Hepatocyte (in vitro differentiated cells): ENCODE results near the gene TACC2. TPM values are rescaled to one million over a fixed set of nuclear protein-coding genes. Genes with fewer than 3 reads are reported as not detected.
"Not testable (repeated sequence)": the region's sequence is repeated elsewhere in the genome, so short reads cannot be mapped to it uniquely, and the experiment has no call there.

Source experiments
- DNase-seq: peaks from one replicate; pipeline ENCODE4 v3.0.0-alpha.2; 2016; ENCODE audit warnings: low spot score
- H2AFZ ChIP-seq: fragments of 200-600 bp; sonication (generic); 2 replicates; pipeline ENCODE4 v1.6.0; 2016; ENCODE audit warnings: antibody characterized with exemption, mild to moderate bottlenecking
- H3K27ac ChIP-seq: fragments of 200-600 bp; sonication (generic); 2 replicates; pipeline ENCODE4 v1.5.1; 2016; ENCODE audit warnings: mild to moderate bottlenecking
- H3K27me3 ChIP-seq: fragments of 200-600 bp; sonication (generic); 2 replicates; pipeline ENCODE4 v1.6.1; 2016
- H3K36me3 ChIP-seq: fragments of 200-600 bp; sonication (generic); replicated peaks from 2 replicates; pipeline ENCODE4 v1.5.1; 2016; ENCODE audit warnings: low read depth; ENCODE audit not compliant: insufficient read depth
- H3K4me1 ChIP-seq: fragments of 200-600 bp; sonication (generic); 2 replicates; pipeline ENCODE4 v1.5.1; 2016; ENCODE audit warnings: mild to moderate bottlenecking, moderate library complexity; ENCODE audit not compliant: insufficient read depth
- H3K4me2 ChIP-seq: fragments of 200-600 bp; sonication (generic); 2 replicates; pipeline ENCODE4 v1.6.0; 2016
- H3K4me3 ChIP-seq: fragments of 200-600 bp; sonication (generic); 2 replicates; pipeline ENCODE4 v1.5.1; 2016; ENCODE audit warnings: mild to moderate bottlenecking
- H3K79me2 ChIP-seq: fragments of 200-600 bp; sonication (generic); 2 replicates; pipeline ENCODE4 v1.6.0; 2017; ENCODE audit warnings: mild to moderate bottlenecking
- H3K9me2 ChIP-seq: fragments of 200-600 bp; sonication (generic); replicated peaks from 2 replicates; pipeline ENCODE4 v1.6.0; 2017; ENCODE audit warnings: mild to moderate bottlenecking; ENCODE audit not compliant: insufficient read depth
- H3K9me3 ChIP-seq: fragments of 200-600 bp; sonication (generic); 2 replicates; pipeline ENCODE4 v1.5.1; 2016; ENCODE audit warnings: low read depth, mild to moderate bottlenecking
- H4K20me1 ChIP-seq: fragments of 200-600 bp; sonication (generic); 2 replicates; pipeline ENCODE4 v1.6.0; 2016; ENCODE audit warnings: mild to moderate bottlenecking; ENCODE audit not compliant: insufficient read depth, poor library complexity, severe bottlenecking
- CTCF ChIP-seq: fragments of 200-600 bp; sonication (generic); IDR thresholded peaks from 2 replicates; pipeline ENCODE4 v1.5.1; 2016; ENCODE audit warnings: antibody characterized with exemption, mild to moderate bottlenecking; ENCODE audit not compliant: poor library complexity
- EZH2 ChIP-seq: fragments of 200-600 bp; sonication (generic); IDR thresholded peaks from 2 replicates; pipeline ENCODE4 v1.6.1; 2016; ENCODE audit warnings: antibody characterized with exemption, mild to moderate bottlenecking, borderline replicate concordance
- EZH2phosphoT487 ChIP-seq: fragments of 200-600 bp; sonication (generic); IDR thresholded peaks from one replicate; pipeline ENCODE4 v1.6.1; 2018; ENCODE audit warnings: antibody characterized with exemption, mild to moderate bottlenecking, low read depth, moderate library complexity; ENCODE audit not compliant: unreplicated experiment, severe bottlenecking
- WGBS: methylation state at CpG from one replicate; pipeline ENCODE4 v1.1.6; 2016; ENCODE audit warnings: low lambda C conversion rate; ENCODE audit errors: missing lambda C conversion rate; 5-methylcytosine and 5-hydroxymethylcytosine counted together
- polyA plus RNA-seq: library from polyadenylated mRNA; unstranded; fragments of >200 nt; fragmentation: Nextera tagmentation; extraction: Ambion mirVana; gene quantifications from 2 replicates; pipeline ENCODE4 v1.2.1, GENCODE V29; 2016
- total RNA-seq: library from RNA; depleted of rRNA; stranded (reverse); fragments of >200 nt; gene quantifications from 2 replicates; pipeline ENCODE4 v1.2.3, GENCODE V29; 2014

The TACC2 gene
- total and polyA plus RNA-seq, 2 experiments from 2014 or later = 20.0 to 34.6 TPM

- no peaks in the 10 kb centered on the region for H4K20me1 ChIP-seq
- no peaks in the 10 kb centered on the region for H3K9me2 ChIP-seq
- H3K4me3 ChIP-seq = no peak overlapping the region
- H3K79me2 ChIP-seq = no peaks in the 10 kb centered on the region
- H2AFZ ChIP-seq = no peak overlapping the region
- H3K27ac ChIP-seq = no peak overlapping the region
- no peaks in the 10 kb centered on the region for H3K27me3 ChIP-seq
- H3K9me3 ChIP-seq = no peaks in the 10 kb centered on the region
- H3K36me3 ChIP-seq = peaks cover 3% of the 10 kb centered on the region
- TF ChIP-seq CTCF (no peak), EZH2 (no peak), EZH2phosphoT487 (no peak)
- 87% methylated on average over 9 of the region's 9 CpGs for WGBS
- no peak overlapping the region for H3K4me2 ChIP-seq
- no peaks in the 10 kb centered on the region for H3K4me1 ChIP-seq
- DNase-seq = no peak
Observed at GRCh38 chr10:122199070-122199469, 210.1 kb downstream of the TACC2 start.

GRCh38 chr10:122199689-122200088 lies 210.7 kb downstream of the TACC2 start:
- no peak overlapping the region for H3K4me2 ChIP-seq
- DNase-seq = no peak
- H2AFZ ChIP-seq = no peak overlapping the region
- H3K9me3 ChIP-seq = no peaks in the 10 kb centered on the region
- no peak overlapping the region for H3K27ac ChIP-seq
- WGBS = 95% methylated on average over 6 of the region's 6 CpGs
- H3K4me1 ChIP-seq = no peaks in the 10 kb centered on the region
- H4K20me1 ChIP-seq = no peaks in the 10 kb centered on the region
- no peaks in the 10 kb centered on the region for H3K27me3 ChIP-seq
- TF ChIP-seq EZH2phosphoT487 (no peak), CTCF (no peak), EZH2 (no peak)
- H3K9me2 ChIP-seq = no peaks in the 10 kb centered on the region
- no peaks in the 10 kb centered on the region for H3K79me2 ChIP-seq
- H3K4me3 ChIP-seq = no peak overlapping the region
- peaks cover 3% of the 10 kb centered on the region for H3K36me3 ChIP-seq

GRCh38 chr10:122201401-122201800 lies 212.4 kb downstream of the TACC2 start:
- TF ChIP-seq CTCF (no peak), EZH2phosphoT487 (no peak), EZH2 (no peak)
- no peak overlapping the region for H3K4me3 ChIP-seq
- H3K36me3 ChIP-seq = peaks cover 3% of the 10 kb centered on the region
- H3K79me2 ChIP-seq = no peaks in the 10 kb centered on the region
- H3K4me2 ChIP-seq = no peak overlapping the region
- no peaks in the 10 kb centered on the region for H3K4me1 ChIP-seq
- H3K27ac ChIP-seq = no peak overlapping the region
- H3K9me2 ChIP-seq = no peaks in the 10 kb centered on the region
- DNase-seq = no peak
- no peaks in the 10 kb centered on the region for H3K27me3 ChIP-seq
- no peak overlapping the region for H2AFZ ChIP-seq
- no peaks in the 10 kb centered on the region for H4K20me1 ChIP-seq
- 96% methylated on average over 9 of the region's 9 CpGs for WGBS
- no peaks in the 10 kb centered on the region for H3K9me3 ChIP-seq

GRCh38 chr10:122203180-122203579 lies 214.2 kb downstream of the TACC2 start:
- H3K4me2 ChIP-seq, H2AFZ ChIP-seq, H3K4me1 ChIP-seq, H3K79me2 ChIP-seq, H3K4me3 ChIP-seq, H3K27me3 ChIP-seq, H3K9me3 ChIP-seq, H3K27ac ChIP-seq, H3K36me3 ChIP-seq, H4K20me1 ChIP-seq, H3K9me2 ChIP-seq, DNase-seq: not testable (repeated sequence)
- 95% methylated on average over 3 of the region's 33 CpGs for WGBS
